Fibroblast of lung (primary cell): Measurements from ENCODE around the gene TBL1XR1. TPM values are rescaled to one million over a fixed set of nuclear protein-coding genes. Genes with fewer than 3 reads are reported as not detected.

Source experiments
- DNase-seq, 2 donors: peaks; one replicate each; pipeline versions ENCODE4 v3.0.0 to v3.0.0-alpha.2; 2010; ENCODE audit warnings: low read depth in 2 of 2
- H2AFZ ChIP-seq: 2 replicates; pipeline ENCODE4 v1.5.1; 2012; ENCODE audit warnings: low read length, control low read depth, inconsistent platforms
- H3K27ac ChIP-seq: 2 replicates; pipeline ENCODE4 v1.5.1; 2011; ENCODE audit warnings: low read length, control low read depth; ENCODE audit not compliant: insufficient read depth
- H3K27me3 ChIP-seq: 2 replicates; pipeline ENCODE4 v1.5.1; 2011; ENCODE audit warnings: mild to moderate bottlenecking, low read length; ENCODE audit not compliant: control insufficient read depth, insufficient read depth
- H3K36me3 ChIP-seq: 2 replicates; pipeline ENCODE4 v1.5.1; 2011; ENCODE audit warnings: low read length; ENCODE audit not compliant: control insufficient read depth, insufficient read depth
- H3K4me1 ChIP-seq: 2 replicates; pipeline ENCODE4 v1.5.1; 2011; ENCODE audit warnings: low read length; ENCODE audit not compliant: control insufficient read depth, insufficient read depth; ENCODE audit errors: extremely low read depth
- H3K4me2 ChIP-seq: 2 replicates; pipeline ENCODE4 v1.5.1; 2011; ENCODE audit warnings: low read length, control low read depth; ENCODE audit not compliant: insufficient read depth; ENCODE audit errors: extremely low read depth
- H3K4me3 ChIP-seq, 4 experiments: fragments of 200-600 bp in 1 of 4; sonication (generic) in 1 of 4; replicated peaks in 1 of 4; 2 replicates each; pipeline ENCODE4 v1.5.1; 2011 to 2016; ENCODE audit warnings: low read length in 4 of 4, low read depth in 3 of 4, mild to moderate bottlenecking in 3 of 4, control low read depth in 2 of 4, inconsistent platforms in 1 of 4, mixed read lengths in 1 of 4; ENCODE audit not compliant: insufficient read depth in 1 of 4; ENCODE audit errors: control extremely low read depth in 1 of 4
- H3K79me2 ChIP-seq: 2 replicates; pipeline ENCODE4 v1.5.1; 2012; ENCODE audit warnings: mild to moderate bottlenecking, low read length, inconsistent platforms; ENCODE audit not compliant: control insufficient read depth, insufficient read depth
- H3K9ac ChIP-seq: 2 replicates; pipeline ENCODE4 v1.5.1; 2011; ENCODE audit warnings: mild to moderate bottlenecking, low read length, control low read depth; ENCODE audit not compliant: insufficient read depth
- H3K9me3 ChIP-seq: 2 replicates; pipeline ENCODE4 v1.5.1; 2012; ENCODE audit warnings: low read depth, low read length; ENCODE audit not compliant: control insufficient read depth, insufficient read depth
- H4K20me1 ChIP-seq: 2 replicates; pipeline ENCODE4 v1.5.1; 2011; ENCODE audit warnings: low read length; ENCODE audit not compliant: control insufficient read depth, insufficient read depth; ENCODE audit errors: extremely low read depth
- CTCF ChIP-seq, 2 donors: IDR thresholded peaks in 1 of 2; conservative IDR thresholded peaks in 1 of 2; 1 replicate in 1 of 2; 2 replicates in 1 of 2; pipeline ENCODE4 v1.5.1; 2011 to 2012; ENCODE audit warnings: low read length in 2 of 2, control low read depth in 1 of 2, inconsistent platforms in 1 of 2, low read depth in 1 of 2, mild to moderate bottlenecking in 1 of 2
- EZH2 ChIP-seq: IDR thresholded peaks from 2 replicates; pipeline ENCODE4 v1.5.1; 2012; ENCODE audit warnings: low read length, control low read depth, mild to moderate bottlenecking; ENCODE audit errors: missing control alignments
- polyA plus RNA-seq, 2 donors: library from polyadenylated mRNA; depleted of rRNA in 1 of 2; stranded (reverse) in 1 of 2; unstranded in 1 of 2; fragments of >200 nt; gene quantifications; 2 replicates each; pipeline ENCODE4 v1.2.1, GENCODE V29; 2011 to 2012; ENCODE audit warnings: missing spikeins in 1 of 2
- total RNA-seq: library from RNA; depleted of rRNA; stranded (reverse); fragments of >200 nt; gene quantifications from 2 replicates; pipeline ENCODE4 v1.2.1, GENCODE V29; 2014

The TBL1XR1 gene
- total and polyA plus RNA-seq, 2 donors (not counting 1 experiment from before 2014, with no cell fraction given): 115 to 369 TPM

GRCh38 chr3:177133860-177134815 is 63.1 kb downstream of the TBL1XR1 start:
- H4K20me1 ChIP-seq: no peaks in the 10 kb centered on the region
- no peak for TF ChIP-seq EZH2

GRCh38 chr3:177131927-177132636 is 65.2 kb downstream of the TBL1XR1 start:
- Histone ChIP-seq H3K9ac (no peak overlapping the region), H3K27ac (no peak overlapping the region), H3K4me1 (no peaks in the 10 kb centered on the region), H3K36me3 (no peaks in the 10 kb centered on the region), H3K27me3 (no peaks in the 10 kb centered on the region), H3K4me3 (no peak overlapping the region), H3K9me3 (no peaks in the 10 kb centered on the region), H2AFZ (no peak overlapping the region), H4K20me1 (no peaks in the 10 kb centered on the region), H3K79me2 (peaks cover 85% of the 10 kb centered on the region), H3K4me2 (no peak overlapping the region)
- no peak for TF ChIP-seq CTCF (conservative IDR thresholded peaks at IDR 0.05 in 1 of 2, IDR thresholded peaks at IDR 0.05 in 1 of 2; ENCODE audit: low read depth in 1 of 2, low read length in 2 of 2)
- no peak for TF ChIP-seq EZH2
- DNase-seq: peak in 1 of 2 donors; percentile 44

More at GRCh38 chr3:177133860-177134815, 63.1 kb downstream of the TBL1XR1 start:
- Histone ChIP-seq H3K4me2 (no peak overlapping the region), H3K79me2 (peaks cover 89% of the 10 kb centered on the region), H3K36me3 (no peaks in the 10 kb centered on the region), H3K9me3 (no peaks in the 10 kb centered on the region), H2AFZ (no peak overlapping the region), H3K4me3 (no peak overlapping the region), H3K27me3 (no peaks in the 10 kb centered on the region), H3K27ac (no peak overlapping the region), H3K9ac (no peak overlapping the region), H3K4me1 (no peaks in the 10 kb centered on the region)
- DNase-seq: peak in 1 of 2 donors; percentile 27

- H3K79me2 ChIP-seq: peaks cover 84% of the 10 kb centered on the region
- no peak for DNase-seq
- no peak for TF ChIP-seq CTCF (conservative IDR thresholded peaks at IDR 0.05 in 1 of 2, IDR thresholded peaks at IDR 0.05 in 1 of 2; ENCODE audit: low read depth in 1 of 2, low read length in 2 of 2)
- TF ChIP-seq EZH2: no peak
- no peak overlapping the region for H3K4me3 ChIP-seq
- H3K27ac ChIP-seq: no peak overlapping the region
- H3K4me1 ChIP-seq: no peaks in the 10 kb centered on the region
- no peak overlapping the region for H3K9ac ChIP-seq
- no peak overlapping the region for H3K4me2 ChIP-seq
- no peaks in the 10 kb centered on the region for H3K36me3 ChIP-seq
- H3K27me3 ChIP-seq: no peaks in the 10 kb centered on the region
- H3K9me3 ChIP-seq: no peaks in the 10 kb centered on the region
- H2AFZ ChIP-seq: no peak overlapping the region
- H4K20me1 ChIP-seq: peaks cover 2% of the 10 kb centered on the region
These were observed 70.3 kb downstream of the TBL1XR1 start for GRCh38 chr3:177127008-177127407.
